Heart left ventricle (tissue), 16 donors: Measurements from ENCODE around the gene FOXK2. TPM values are rescaled to one million over a fixed set of nuclear protein-coding genes. Genes with fewer than 3 reads are reported as not detected.

ENCODE experiments used
- ATAC-seq, 4 donors: fragments of 200-7000 bp; cut with Tn5 transposase; one replicate each; pipeline ENCODE4 v1.9.1; 2020 to 2022; ENCODE audit warnings: moderate library complexity in 4 of 4, mild to moderate bottlenecking in 3 of 4, moderate number of reproducible peaks in 1 of 4
- DNase-seq, 5 donors: peaks; one replicate each; pipeline ENCODE4 v3.0.0-alpha.2; 2020
- H3K27ac ChIP-seq, 12 donors: fragments of 200-600 bp; sonication (generic) in 4 of 12; one replicate each; pipeline versions ENCODE4 v1.5.0 to v1.8.0; 2016 to 2022; ENCODE audit warnings: mild to moderate bottlenecking in 2 of 12
- H3K27me3 ChIP-seq, 9 donors: fragments of 200-600 bp; sonication (generic) in 2 of 9; one replicate each; pipeline versions ENCODE4 v1.5.1 to v1.8.0; 2016 to 2022; ENCODE audit warnings: mild to moderate bottlenecking in 3 of 9
- H3K36me3 ChIP-seq, 9 donors: fragments of 200-600 bp; sonication (generic) in 2 of 9; one replicate each; pipeline versions ENCODE4 v1.5.0 to v1.8.0; 2018 to 2022; ENCODE audit warnings: mild to moderate bottlenecking in 2 of 9
- H3K4me1 ChIP-seq, 12 donors: fragments of 200-600 bp; sonication (generic) in 4 of 12; one replicate each; pipeline versions ENCODE4 v1.5.0 to v1.8.0; 2016 to 2022; ENCODE audit warnings: mild to moderate bottlenecking in 3 of 12
- H3K4me3 ChIP-seq, 12 donors: fragments of 200-600 bp; sonication (generic) in 4 of 12; one replicate each; pipeline versions ENCODE4 v1.5.0 to v1.8.0; 2017 to 2022; ENCODE audit warnings: mild to moderate bottlenecking in 9 of 12, moderate library complexity in 4 of 12
- H3K9me3 ChIP-seq, 12 donors: fragments of 200-600 bp; sonication (generic) in 4 of 12; one replicate each; pipeline versions ENCODE4 v1.5.0 to v1.8.0; 2016 to 2022; ENCODE audit warnings: mild to moderate bottlenecking in 1 of 12
- CTCF ChIP-seq, 12 donors: fragments of 200-600 bp; sonication (generic) in 4 of 12; IDR thresholded peaks; one replicate each; pipeline versions ENCODE4 v1.5.0 to v1.8.0; 2018 to 2022; ENCODE audit warnings: antibody characterized with exemption in 12 of 12, mild to moderate bottlenecking in 5 of 12
- POLR2A ChIP-seq, 2 donors: fragments of 450-650 bp; IDR thresholded peaks; one replicate each; pipeline ENCODE4 v1.6.1; 2017; ENCODE audit warnings: antibody characterized with exemption in 2 of 2, mild to moderate bottlenecking in 2 of 2, moderate library complexity in 2 of 2
- WGBS, 4 donors: extraction: QIAGEN DNeasy Blood & Tissue Kit in 2 of 4; methylation state at CpG; one replicate each; pipeline versions ENCODE4 v1.1.5 to v1.1.7; 2013 to 2018; 5-methylcytosine and 5-hydroxymethylcytosine counted together
- intact Hi-C, 10 donors: fragments of 100-400 bp; cut with DNase I; formaldehyde crosslinking; loops; one replicate each; pipeline versions ENCODE4 v1.11.1 to v1.14.2; 2022
- polyA plus RNA-seq, 2 donors: library from polyadenylated mRNA; stranded (reverse); fragments of 200-250 nt; gene quantifications; one replicate each; pipeline ENCODE4 v1.2.3, GENCODE V29; 2013
- total RNA-seq, 9 donors: library from RNA; depleted of rRNA in 2 of 9; stranded (reverse); fragments of >200 nt in 2 of 9; fragmentation: NEBNext Ultra II Directional in 3 of 9; extraction: Animal tissue kit (Norgen Biotek cat#: 25700) in 3 of 9; gene quantifications; one replicate each; pipeline versions ENCODE4 v1.1.0 to v1.2.4, GENCODE V29; 2016 to 2023
- donor health status: ischemic (EF 13 %, LVEDD 7.1; RV severe dilation, severe dysfunction).
- donor health status: healthy with polysubstance abuse.
- donor health status: DM: no; HTN: yes; CAD: no.
- donor health status: DM: no; HTN: no; CAD: no.
- donor health status: ischemic (EF 25% LVEDD 6.9; RV normal size, moderate dysfunction).
- donor health status: ischemic (EF 25% LVEDD 5.7; RV mildly dilated, moderate dysfunction).
- donor health status: healthy.
- donor health status: DM: yes; HTN: yes; CAD: no.
- donor health status: ischemic (EF 35%, LVEDD 5.7; RV mildly dilated, moderate dysfunction).
- donor health status: nonischemic (EF 11% LVEDD 7.7; RV severe dilation, severe dysfunction).
- donor health status: DM: yes; HTN: yes; CAD: no.
- donor health status: PGD.
- donor health status: ischemic (EF 29% LVEDD 5.4; RV normal size, mild dysfunction).
- donor health status: nonischemic (EF 23%, LVEDD 6.1; RV moderate dilation, normal function).

Gene FOXK2
- total and polyA plus RNA-seq, 11 donors, result 15.6 to 77.0 (median 33.9) TPM

DNA sequence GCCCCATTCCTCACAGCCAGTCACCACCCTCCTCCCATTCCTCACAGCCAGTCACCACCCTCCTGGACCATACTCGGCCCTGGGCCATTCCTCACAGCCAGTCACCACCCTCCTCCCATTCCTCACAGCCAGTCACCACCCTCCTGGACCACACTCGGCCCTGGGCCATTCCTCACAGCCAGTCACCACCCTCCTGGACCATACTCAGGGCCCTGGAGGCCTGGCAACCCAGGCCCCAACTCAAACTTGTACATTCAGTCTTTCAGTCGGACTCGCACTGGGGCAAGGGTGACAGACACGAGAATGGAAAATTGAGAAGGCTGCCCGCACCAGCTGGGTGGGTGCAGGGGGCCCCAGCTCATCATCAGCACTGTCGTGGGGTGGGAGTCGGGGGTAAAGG lies 30.4 kb upstream of the FOXK2 start:
- Histone ChIP-seq H3K36me3 (peaks cover 3 to 54% (median 43%) of the 10 kb centered on the region in 9 donors), H3K27me3 (no peaks in the 10 kb centered on the region), H3K27ac (peak overlapping the region; percentile 28 to 90 (median 76)), H3K4me3 (no peak overlapping the region), H3K9me3 (no peaks in the 10 kb centered on the region), H3K4me1 (peaks cover 0 to 26% (median 8%) of the 10 kb centered on the region in 12 donors)
- 42 to 58% (median 49%) methylated on average over 5 to 8 of the region's 8 CpGs for WGBS, 4 donors
- ATAC-seq, result peak; percentile 92 to 97 (median 94)
- peak; percentile 62 to 90 (median 75) for DNase-seq
- no peak for TF ChIP-seq CTCF (IDR thresholded peaks at IDR 0.05)
- no peak for TF ChIP-seq POLR2A (IDR thresholded peaks at IDR 0.05)
- intact Hi-C loops, result no loop called here

GRCh38 chr17:82489851-82490511 lies 29.6 kb upstream of the FOXK2 start:
- intact Hi-C loops, result loop anchor here in 5 of 10 donors (5.0 to 10.0 kb wide), 3 partner anchors 55 to 138 kb away; no protein-coding TSS in a partner anchor

GRCh38 chr17:82490512-82491195 lies 28.9 kb upstream of the FOXK2 start:
- H3K4me1 ChIP-seq, result peaks cover 0 to 31% (median 10%) of the 10 kb centered on the region in 12 donors
- peak overlapping the region in 1 of 12 donors; percentile 90 for H3K27ac ChIP-seq
- no peak for ATAC-seq
- TF ChIP-seq CTCF (IDR thresholded peaks at IDR 0.05) (no peak), POLR2A (IDR thresholded peaks at IDR 0.05) (no peak)
- H3K4me3 ChIP-seq, result no peak overlapping the region
- no peaks in the 10 kb centered on the region for H3K9me3 ChIP-seq
- 89 to 95% (median 91%) methylated on average over 21 to 25 of the region's 25 CpGs for WGBS, 4 donors
- peaks cover under 1 to 39% (median 27%) of the 10 kb centered on the region in 9 donors for H3K36me3 ChIP-seq
- DNase-seq, result no peak
- intact Hi-C loops, result loop anchor here in 5 of 10 donors (5.0 to 10.0 kb wide), 3 partner anchors 54 to 138 kb away; no protein-coding TSS in a partner anchor
- no peaks in the 10 kb centered on the region for H3K27me3 ChIP-seq

More at GRCh38 chr17:82489851-82490511, 29.6 kb upstream of the FOXK2 start:
- H3K4me3 ChIP-seq, result no peak overlapping the region
- 89 to 93% (median 92%) methylated on average over 21 of the region's 21 CpGs for WGBS, 4 donors
- H3K27me3 ChIP-seq, result no peaks in the 10 kb centered on the region
- TF ChIP-seq CTCF (IDR thresholded peaks at IDR 0.05), result no peak
- no peak for TF ChIP-seq POLR2A (IDR thresholded peaks at IDR 0.05)
- no peaks in the 10 kb centered on the region for H3K9me3 ChIP-seq
- H3K4me1 ChIP-seq, result peaks cover 0 to 31% (median 10%) of the 10 kb centered on the region in 12 donors
- DNase-seq, result no peak
- H3K27ac ChIP-seq, result peak overlapping the region in 10 of 12 donors; percentile 50 to 90 (median 79)
- H3K36me3 ChIP-seq, result peaks cover 3 to 45% (median 34%) of the 10 kb centered on the region in 9 donors
- no peak for ATAC-seq

- no peak overlapping the region for H3K27ac ChIP-seq
- H3K27me3 ChIP-seq, result no peaks in the 10 kb centered on the region
- DNase-seq (no peak), ATAC-seq (no peak)
- no peak for TF ChIP-seq POLR2A (IDR thresholded peaks at IDR 0.05)
- TF ChIP-seq CTCF (IDR thresholded peaks at IDR 0.05), result no peak
- no peaks in the 10 kb centered on the region for H3K9me3 ChIP-seq
- H3K36me3 ChIP-seq, result peaks cover 0 to 34% (median 22%) of the 10 kb centered on the region in 9 donors
- intact Hi-C loops, result loop anchor here in 5 of 10 donors (5.0 to 10.0 kb wide), 3 partner anchors 54 to 139 kb away; no protein-coding TSS in a partner anchor
- H3K4me3 ChIP-seq, result no peak overlapping the region
- WGBS, 4 donors, result 88 to 94% (median 91%) methylated on average over 6 to 10 of the region's 10 CpGs
- peaks cover 0 to 34% (median 12%) of the 10 kb centered on the region in 12 donors for H3K4me1 ChIP-seq
These were observed 28.4 kb upstream of the FOXK2 start for GRCh38 chr17:82491196-82491530.
